ENCODE measurements around the gene SNTB2.

Gene SNTB2

DNA sequence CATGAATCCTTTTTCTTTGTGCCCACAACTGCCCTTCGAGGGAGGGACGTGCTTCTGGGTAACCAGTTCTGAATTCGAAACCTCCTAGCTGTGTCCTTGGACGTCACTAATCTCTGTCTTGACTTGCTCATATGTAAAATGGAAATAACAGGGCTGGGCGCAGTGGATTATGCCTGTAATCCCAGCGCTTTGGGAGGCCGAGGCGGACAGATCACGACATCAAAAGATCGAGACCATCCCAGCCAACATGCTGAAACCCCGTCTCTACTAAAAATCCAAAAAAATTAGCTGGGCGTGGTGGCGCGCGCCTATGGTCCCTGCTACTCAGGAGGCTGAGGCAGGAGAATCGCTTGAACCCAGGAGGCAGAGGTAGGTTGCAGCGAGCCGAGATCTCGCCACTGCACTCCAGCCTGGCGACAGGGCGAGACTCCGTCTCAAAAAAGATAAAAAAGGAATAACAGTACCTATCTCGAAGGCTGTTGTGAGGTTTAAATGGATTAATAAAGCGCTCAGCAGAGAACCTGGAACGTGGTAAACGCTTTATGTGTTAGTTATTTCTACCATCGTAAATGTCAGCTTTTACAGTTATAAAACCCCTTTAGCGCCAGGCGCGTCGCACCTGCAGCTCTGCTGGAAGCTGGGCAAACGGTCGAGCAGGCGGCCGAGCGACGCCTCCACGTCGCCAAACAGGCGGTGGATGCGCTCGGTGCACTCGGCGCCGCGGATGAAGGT is 151.8 kb downstream of the SNTB2 start:
- H3K4me1 ChIP-seq (ENCODE audit: control insufficient read depth in 2 of 2, insufficient read depth in 1 of 2, low read depth in 1 of 2, low read length in 2 of 2) = peaks cover 7 to 13% of the 10 kb centered on the region in 2 donors
- no peak for DNase-seq (ENCODE audit: low spot score)
- no peaks in the 10 kb centered on the region for H3K27me3 ChIP-seq (ENCODE audit: control insufficient read depth in 3 of 3, insufficient read depth in 3 of 3, low read depth in 1 of 3, low read length in 3 of 3)
- peak overlapping the region; percentile 97 for H3K23ac ChIP-seq (ENCODE audit: low read depth, low read length, poor library complexity)
- H3K9me3 ChIP-seq (replicated peaks in 1 of 2; ENCODE audit: control insufficient read depth in 2 of 2, insufficient read depth in 1 of 2, low read depth in 1 of 2, low read length in 2 of 2) = no peaks in the 10 kb centered on the region
- peak overlapping the region; percentile 68 for H2AK5ac ChIP-seq (ENCODE audit: low read depth, low read length)
- H2BK5ac ChIP-seq (ENCODE audit: low read length) = peak overlapping the region; percentile 88
- no CpG with 5 or more reads among the region's 46 CpGs for WGBS, 2 donors (ENCODE audit: extremely low coverage in 2 of 2, insufficient read length in 2 of 2, insufficient replicate concordance in 1 of 2)
- peak overlapping the region; percentile 42 for H3K14ac ChIP-seq (ENCODE audit: low read length)
- H3K4ac ChIP-seq (ENCODE audit: low read length) = peak overlapping the region; percentile 89
- H3K79me1 ChIP-seq (ENCODE audit: low read depth, low read length) = peaks cover 14% of the 10 kb centered on the region
- H3K18ac ChIP-seq (ENCODE audit: low read length) = peak overlapping the region; percentile 91
- H3K9ac ChIP-seq (ENCODE audit: low read depth, low read length, poor library complexity) = peak overlapping the region; percentile 98
- H4K91ac ChIP-seq (ENCODE audit: low read depth, low read length, poor library complexity) = no peak overlapping the region
- H2AFZ ChIP-seq (ENCODE audit: low read length) = peak overlapping the region; percentile 90
- H3K36me3 ChIP-seq (replicated peaks in 1 of 2; ENCODE audit: control insufficient read depth in 2 of 2, insufficient read depth in 2 of 2, low read length in 2 of 2) = peaks cover 33 to 77% of the 10 kb centered on the region in 2 donors
- H3K4me2 ChIP-seq (ENCODE audit: insufficient read depth, low read length, poor library complexity, severe bottlenecking) = peak overlapping the region; percentile 87
- no peak overlapping the region for H2BK12ac ChIP-seq (ENCODE audit: low read length)
- no peak overlapping the region for H4K8ac ChIP-seq (ENCODE audit: low read depth, low read length)
- H2BK15ac ChIP-seq (ENCODE audit: low read length) = no peak overlapping the region
- H3K4me3 ChIP-seq (ENCODE audit: low read length in 2 of 2) = peak overlapping the region; percentile 72 to 95
- peak overlapping the region; percentile 71 for H3K27ac ChIP-seq (replicated peaks; ENCODE audit: low read length)
- H2BK120ac ChIP-seq (ENCODE audit: low read depth, low read length) = no peak overlapping the region

GRCh38 chr16:69339289-69340094 is 152.5 kb downstream of the SNTB2 start, which contains the start of the genes COG8 and NIP7:
COG8 (minus strand) TSS chr16:69339564; CDS start chr16:69339552, 12 bp downstream.
NIP7 (plus strand) TSS chr16:69339772; CDS start chr16:69339830, 58 bp downstream.
- no peaks in the 10 kb centered on the region for H3K27me3 ChIP-seq (ENCODE audit: control insufficient read depth in 3 of 3, insufficient read depth in 3 of 3, low read depth in 1 of 3, low read length in 3 of 3)
- H3K9me3 ChIP-seq (replicated peaks in 1 of 2; ENCODE audit: control insufficient read depth in 2 of 2, insufficient read depth in 1 of 2, low read depth in 1 of 2, low read length in 2 of 2) = no peaks in the 10 kb centered on the region
- peak within 1 kb of the TSS; percentile 71 for H3K27ac ChIP-seq (replicated peaks; ENCODE audit: low read length)
- H3K4ac ChIP-seq (ENCODE audit: low read length) = peak within 1 kb of the TSS; percentile 89
- peak within 1 kb of the TSS; percentile 91 for H3K18ac ChIP-seq (ENCODE audit: low read length)
- H2AFZ ChIP-seq (ENCODE audit: low read length) = peak within 1 kb of the TSS; percentile 90
- H4K8ac ChIP-seq (ENCODE audit: low read depth, low read length) = no peak within 1 kb of the TSS
- peak within 1 kb of the TSS; percentile 42 for H3K14ac ChIP-seq (ENCODE audit: low read length)
- H2BK120ac ChIP-seq (ENCODE audit: low read depth, low read length) = no peak within 1 kb of the TSS
- peak within 1 kb of the TSS; percentile 68 for H2AK5ac ChIP-seq (ENCODE audit: low read depth, low read length)
- H3K9ac ChIP-seq (ENCODE audit: low read depth, low read length, poor library complexity) = peak within 1 kb of the TSS; percentile 98
- peak; percentile 97 for DNase-seq (ENCODE audit: low spot score)
- no peak within 1 kb of the TSS for H2BK15ac ChIP-seq (ENCODE audit: low read length)
- H2BK5ac ChIP-seq (ENCODE audit: low read length) = peak within 1 kb of the TSS; percentile 88
- H3K36me3 ChIP-seq (replicated peaks in 1 of 2; ENCODE audit: control insufficient read depth in 2 of 2, insufficient read depth in 2 of 2, low read length in 2 of 2) = peaks cover 26 to 76% of the 10 kb centered on the region in 2 donors
- peaks cover 7 to 13% of the 10 kb centered on the region in 2 donors for H3K4me1 ChIP-seq (ENCODE audit: control insufficient read depth in 2 of 2, insufficient read depth in 1 of 2, low read depth in 1 of 2, low read length in 2 of 2)
- H3K79me1 ChIP-seq (ENCODE audit: low read depth, low read length) = peaks cover 14% of the 10 kb centered on the region
- H3K23ac ChIP-seq (ENCODE audit: low read depth, low read length, poor library complexity) = peak within 1 kb of the TSS; percentile 97
- WGBS, 2 donors (ENCODE audit: extremely low coverage in 2 of 2, insufficient read length in 2 of 2, insufficient replicate concordance in 1 of 2) = no CpG with 5 or more reads among the region's 77 CpGs
- H3K4me3 ChIP-seq (ENCODE audit: low read length in 2 of 2) = peak within 1 kb of the TSS; percentile 72 to 95
- peak within 1 kb of the TSS; percentile 99 for H3K4me2 ChIP-seq (ENCODE audit: insufficient read depth, low read length, poor library complexity, severe bottlenecking)
- H4K91ac ChIP-seq (ENCODE audit: low read depth, low read length, poor library complexity) = no peak within 1 kb of the TSS
- H2BK12ac ChIP-seq (ENCODE audit: low read length) = no peak within 1 kb of the TSS

DNA sequence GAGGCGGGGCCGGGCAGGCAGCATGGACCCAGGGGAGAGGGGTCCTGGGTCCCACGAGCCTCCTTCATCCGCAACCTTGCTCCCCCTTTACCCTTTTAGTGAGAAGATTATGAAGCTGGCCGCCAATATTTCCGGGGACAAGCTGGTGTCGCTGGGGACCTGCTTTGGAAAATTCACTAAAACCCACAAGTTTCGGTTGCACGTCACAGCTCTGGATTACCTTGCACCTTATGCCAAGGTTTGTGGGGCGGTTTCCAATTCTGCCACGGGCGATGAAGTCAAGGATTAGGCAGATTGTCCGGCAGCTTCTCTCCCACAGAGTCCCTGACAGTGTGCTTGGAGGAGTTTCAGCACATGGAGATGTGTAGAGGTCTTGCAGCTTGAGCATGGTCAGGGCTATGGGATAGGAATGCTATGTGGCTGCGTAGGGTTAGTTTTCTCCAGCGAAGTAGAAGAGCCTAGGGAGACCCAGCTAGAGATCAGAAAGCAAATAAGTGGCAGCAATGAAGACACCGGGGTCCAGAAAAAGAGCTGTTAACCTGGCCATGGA is 153.2 kb downstream of the SNTB2 start:
- Histone ChIP-seq H3K27me3 (ENCODE audit: control insufficient read depth in 3 of 3, insufficient read depth in 3 of 3, low read depth in 1 of 3, low read length in 3 of 3) (no peaks in the 10 kb centered on the region), H3K9me3 (replicated peaks in 1 of 2; ENCODE audit: control insufficient read depth in 2 of 2, insufficient read depth in 1 of 2, low read depth in 1 of 2, low read length in 2 of 2) (no peaks in the 10 kb centered on the region), H3K18ac (ENCODE audit: low read length) (peak overlapping the region; percentile 84), H3K14ac (ENCODE audit: low read length) (no peak overlapping the region), H3K27ac (replicated peaks; ENCODE audit: low read length) (no peak overlapping the region), H3K23ac (ENCODE audit: low read depth, low read length, poor library complexity) (peak overlapping the region; percentile 47), H3K9ac (ENCODE audit: low read depth, low read length, poor library complexity) (peak overlapping the region; percentile 92), H3K4me3 (ENCODE audit: low read length in 2 of 2) (peak overlapping the region; percentile 72 to 87), H2BK120ac (ENCODE audit: low read depth, low read length) (no peak overlapping the region), H4K8ac (ENCODE audit: low read depth, low read length) (no peak overlapping the region), H3K79me1 (ENCODE audit: low read depth, low read length) (peaks cover 14% of the 10 kb centered on the region), H2AK5ac (ENCODE audit: low read depth, low read length) (peak overlapping the region; percentile 65), H3K4ac (ENCODE audit: low read length) (no peak overlapping the region), H2AFZ (ENCODE audit: low read length) (peak overlapping the region; percentile 85), H3K36me3 (replicated peaks in 1 of 2; ENCODE audit: control insufficient read depth in 2 of 2, insufficient read depth in 2 of 2, low read length in 2 of 2) (peaks cover 19 to 69% of the 10 kb centered on the region in 2 donors), H2BK15ac (ENCODE audit: low read length) (no peak overlapping the region), H2BK5ac (ENCODE audit: low read length) (no peak overlapping the region), H2BK12ac (ENCODE audit: low read length) (no peak overlapping the region), H3K4me2 (ENCODE audit: insufficient read depth, low read length, poor library complexity, severe bottlenecking) (peak overlapping the region; percentile 99), H4K91ac (ENCODE audit: low read depth, low read length, poor library complexity) (no peak overlapping the region), H3K4me1 (ENCODE audit: control insufficient read depth in 2 of 2, insufficient read depth in 1 of 2, low read depth in 1 of 2, low read length in 2 of 2) (peaks cover 7 to 13% of the 10 kb centered on the region in 2 donors)
- DNase-seq (ENCODE audit: low spot score) = no peak
- WGBS, 2 donors (ENCODE audit: extremely low coverage in 2 of 2, insufficient read length in 2 of 2, insufficient replicate concordance in 1 of 2) = no CpG with 5 or more reads among the region's 16 CpGs

All from neuronal stem cell (in vitro differentiated cells).